Activated CD8-positive, alpha-beta memory T cell treated with anti-CD3 and anti-CD28 coated beads, Interleukin-2, amount 50 U/mL, for 24 hours (primary cell): ENCODE data around the gene MVP.

Source experiments
- DNase-seq: peaks from one replicate; pipeline ENCODE4 v3.0.0-alpha.2; 2020; ENCODE audit errors: extremely low read depth

MVP gene

DNA sequence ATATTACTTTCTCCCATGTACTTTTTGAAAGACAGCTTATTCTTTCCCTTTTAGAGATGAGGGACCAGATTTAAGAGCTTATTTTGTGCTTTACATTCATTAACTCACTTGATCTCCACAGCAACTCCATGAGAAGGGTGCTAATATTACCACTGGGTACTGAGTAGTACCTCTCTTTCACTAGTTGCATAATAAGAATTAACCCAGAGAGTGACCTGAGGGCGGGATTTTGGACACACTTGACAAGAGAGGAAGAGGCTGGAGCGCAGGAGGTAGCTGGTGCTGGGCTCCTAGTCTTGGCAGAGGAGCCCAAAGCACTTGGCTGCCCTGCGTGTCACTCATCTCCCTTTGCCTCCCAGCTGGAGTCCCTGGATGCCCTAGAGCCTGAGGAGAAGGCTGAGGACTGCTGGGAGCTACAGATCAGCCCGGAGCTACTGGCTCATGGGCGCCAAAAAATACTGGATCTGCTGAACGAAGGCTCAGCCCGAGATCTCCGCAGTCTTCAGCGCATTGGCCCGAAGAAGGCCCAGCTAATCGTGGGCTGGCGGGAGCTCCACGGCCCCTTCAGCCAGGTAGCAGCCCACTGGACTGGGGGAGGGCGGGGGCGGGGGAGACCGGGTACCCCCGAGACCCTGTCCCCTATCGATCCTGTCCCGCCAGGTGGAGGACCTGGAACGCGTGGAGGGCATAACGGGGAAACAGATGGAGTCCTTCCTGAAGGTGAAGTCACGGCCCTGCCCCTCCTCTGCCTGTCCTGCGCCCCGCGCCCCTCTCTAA is 15.6 kb upstream of the MVP start:
- no peak for DNase-seq

DNA sequence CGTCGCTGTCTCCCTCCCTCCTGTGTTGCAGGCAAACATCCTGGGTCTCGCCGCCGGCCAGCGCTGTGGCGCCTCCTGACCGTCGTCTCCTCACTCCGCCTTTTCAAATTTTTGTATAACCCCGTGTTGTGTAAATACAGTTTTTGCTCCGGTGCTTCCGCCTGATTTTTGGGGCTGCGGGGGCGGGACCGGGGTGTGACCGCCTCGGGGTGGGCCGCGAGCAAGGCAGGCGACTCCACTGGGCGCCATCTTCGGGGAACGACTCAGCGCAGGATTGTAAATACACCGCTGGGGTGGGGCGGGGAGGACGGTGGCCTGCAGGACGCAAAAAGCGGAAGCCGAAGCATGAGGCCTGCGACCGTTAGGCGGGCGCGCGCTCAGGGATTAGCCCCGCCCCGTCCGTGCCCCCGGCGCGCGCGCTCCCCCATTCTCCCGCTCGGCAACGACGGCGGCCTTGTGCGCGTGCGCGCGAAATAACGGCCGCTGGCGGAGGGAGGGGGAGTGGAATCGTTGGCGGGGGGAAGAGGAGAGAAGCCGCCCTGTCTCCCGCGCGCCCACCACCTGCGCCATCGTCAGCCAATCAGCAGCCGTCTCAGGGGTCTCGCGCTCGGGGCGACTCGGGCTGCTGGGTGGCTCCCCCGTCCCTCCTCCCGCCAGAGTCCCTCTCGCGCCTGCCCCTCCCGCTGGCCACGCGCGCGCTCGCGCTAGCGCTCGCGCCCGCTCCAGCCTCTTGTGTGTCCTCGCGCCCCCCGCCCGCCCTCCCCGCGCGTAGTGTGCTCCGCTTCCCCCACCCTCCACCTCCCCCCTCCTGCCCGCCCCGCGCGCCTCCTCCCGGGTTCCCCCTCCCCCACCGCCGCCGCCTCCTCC is 14.8 kb upstream of the MVP start:
- peak; percentile 95 for DNase-seq

DNA sequence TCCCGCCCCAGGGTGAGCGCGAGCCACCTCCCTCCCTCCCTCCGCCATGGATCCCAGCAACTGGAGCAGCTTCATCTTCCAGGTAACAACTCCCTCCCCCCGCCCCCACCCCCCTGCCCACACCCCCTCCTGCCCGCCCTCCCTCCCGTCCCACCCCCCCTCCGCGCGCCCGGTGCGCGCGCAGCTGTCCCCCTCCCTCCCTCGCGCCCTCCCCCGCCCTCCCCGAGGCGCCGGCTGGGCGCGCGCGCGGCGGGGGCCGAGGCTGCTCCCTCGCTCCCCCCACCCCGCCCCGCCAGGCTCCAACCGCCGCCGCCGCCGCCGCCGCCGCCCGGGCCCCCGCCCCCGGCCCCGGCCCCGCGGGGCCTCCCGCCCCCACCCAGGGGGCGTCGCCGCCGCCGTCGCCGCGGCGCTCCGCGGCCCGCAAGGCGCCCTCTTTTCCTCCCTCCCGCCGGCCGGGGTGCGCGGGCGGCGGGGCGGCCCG is 14.1 kb upstream of the MVP start, which contains the start of gene MAZ:
TSS of gene MAZ (plus strand) at position 431 of the 481 bp plus-strand sequence. CDS start 173 bp downstream, outside the sequence.
- no peak for DNase-seq

DNA sequence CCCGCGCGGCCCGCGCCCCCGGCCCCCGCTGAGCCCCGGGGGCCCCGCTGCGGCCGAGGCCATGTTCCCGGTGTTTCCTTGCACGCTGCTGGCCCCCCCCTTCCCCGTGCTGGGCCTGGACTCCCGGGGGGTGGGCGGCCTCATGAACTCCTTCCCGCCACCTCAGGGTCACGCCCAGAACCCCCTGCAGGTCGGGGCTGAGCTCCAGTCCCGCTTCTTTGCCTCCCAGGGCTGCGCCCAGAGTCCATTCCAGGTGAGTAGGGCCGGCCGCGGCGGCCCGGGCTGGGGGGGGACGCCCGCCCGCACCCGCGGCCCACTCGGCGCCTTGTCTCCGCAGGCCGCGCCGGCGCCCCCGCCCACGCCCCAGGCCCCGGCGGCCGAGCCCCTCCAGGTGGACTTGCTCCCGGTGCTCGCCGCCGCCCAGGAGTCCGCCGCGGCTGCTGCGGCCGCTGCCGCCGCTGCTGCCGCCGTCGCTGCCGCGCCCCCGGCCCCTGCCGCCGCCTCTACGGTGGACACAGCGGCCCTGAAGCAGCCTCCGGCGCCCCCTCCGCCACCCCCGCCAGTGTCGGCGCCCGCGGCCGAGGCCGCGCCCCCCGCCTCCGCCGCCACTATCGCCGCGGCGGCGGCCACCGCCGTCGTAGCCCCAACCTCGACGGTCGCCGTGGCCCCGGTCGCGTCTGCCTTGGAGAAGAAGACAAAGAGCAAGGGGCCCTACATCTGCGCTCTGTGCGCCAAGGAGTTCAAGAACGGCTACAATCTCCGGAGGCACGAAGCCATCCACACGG is 13.4 kb upstream of the MVP start:
- no peak for DNase-seq

DNA sequence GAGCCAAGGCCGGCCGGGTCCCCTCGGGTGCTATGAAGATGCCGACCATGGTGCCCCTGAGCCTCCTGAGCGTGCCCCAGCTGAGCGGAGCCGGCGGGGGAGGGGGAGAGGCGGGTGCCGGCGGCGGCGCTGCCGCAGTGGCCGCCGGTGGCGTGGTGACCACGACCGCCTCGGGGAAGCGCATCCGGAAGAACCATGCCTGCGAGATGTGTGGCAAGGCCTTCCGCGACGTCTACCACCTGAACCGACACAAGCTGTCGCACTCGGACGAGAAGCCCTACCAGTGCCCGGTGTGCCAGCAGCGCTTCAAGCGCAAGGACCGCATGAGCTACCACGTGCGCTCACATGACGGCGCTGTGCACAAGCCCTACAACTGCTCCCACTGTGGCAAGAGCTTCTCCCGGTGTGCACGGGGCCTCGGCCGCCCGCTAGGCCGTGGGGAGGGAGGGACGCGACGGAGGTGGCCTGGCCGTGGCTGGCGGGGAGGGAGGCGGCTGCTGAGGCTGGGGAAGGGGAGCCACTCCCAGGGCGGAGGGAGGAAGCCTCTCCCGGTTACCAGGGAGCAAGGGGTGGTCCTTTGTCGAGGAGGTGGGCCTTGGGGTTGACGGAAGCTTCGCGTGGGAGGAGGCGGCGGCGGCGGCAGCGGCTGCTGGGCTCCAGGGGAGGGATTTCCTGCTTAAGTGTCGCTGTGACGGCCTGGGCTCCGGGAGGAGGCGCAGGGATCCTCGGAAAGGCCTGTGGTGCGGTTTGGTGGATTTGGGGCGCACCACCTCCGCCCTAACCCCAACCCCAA is 12.6 kb upstream of the MVP start:
- no peak for DNase-seq

DNA sequence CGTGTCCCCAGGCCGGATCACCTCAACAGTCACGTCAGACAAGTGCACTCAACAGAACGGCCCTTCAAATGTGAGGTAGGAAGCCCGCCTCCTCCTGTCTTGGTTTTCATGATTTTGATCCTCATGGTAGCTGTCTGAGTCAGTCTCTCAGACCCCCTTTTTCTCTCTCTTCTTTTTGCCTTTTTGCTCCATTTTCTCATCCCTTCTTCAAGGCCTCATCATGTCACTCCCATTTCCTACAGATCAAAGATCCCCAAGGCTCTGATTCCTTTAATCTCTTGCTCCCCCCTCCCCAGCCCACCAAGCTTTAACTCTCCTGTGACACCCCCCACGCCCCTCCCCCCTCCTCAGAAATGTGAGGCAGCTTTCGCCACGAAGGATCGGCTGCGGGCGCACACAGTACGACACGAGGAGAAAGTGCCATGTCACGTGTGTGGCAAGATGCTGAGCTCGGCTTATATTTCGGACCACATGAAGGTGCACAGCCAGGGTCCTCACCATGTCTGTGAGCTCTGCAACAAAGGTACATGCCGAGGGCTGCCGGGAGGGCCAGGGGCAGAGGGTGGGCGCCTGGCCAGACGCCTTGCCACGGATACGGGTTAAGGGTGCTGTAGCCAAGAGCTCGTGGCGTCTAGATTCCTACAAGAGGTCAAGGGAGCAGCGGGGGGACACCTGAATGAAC is 11.9 kb upstream of the MVP start:
- DNase-seq = no peak

DNA sequence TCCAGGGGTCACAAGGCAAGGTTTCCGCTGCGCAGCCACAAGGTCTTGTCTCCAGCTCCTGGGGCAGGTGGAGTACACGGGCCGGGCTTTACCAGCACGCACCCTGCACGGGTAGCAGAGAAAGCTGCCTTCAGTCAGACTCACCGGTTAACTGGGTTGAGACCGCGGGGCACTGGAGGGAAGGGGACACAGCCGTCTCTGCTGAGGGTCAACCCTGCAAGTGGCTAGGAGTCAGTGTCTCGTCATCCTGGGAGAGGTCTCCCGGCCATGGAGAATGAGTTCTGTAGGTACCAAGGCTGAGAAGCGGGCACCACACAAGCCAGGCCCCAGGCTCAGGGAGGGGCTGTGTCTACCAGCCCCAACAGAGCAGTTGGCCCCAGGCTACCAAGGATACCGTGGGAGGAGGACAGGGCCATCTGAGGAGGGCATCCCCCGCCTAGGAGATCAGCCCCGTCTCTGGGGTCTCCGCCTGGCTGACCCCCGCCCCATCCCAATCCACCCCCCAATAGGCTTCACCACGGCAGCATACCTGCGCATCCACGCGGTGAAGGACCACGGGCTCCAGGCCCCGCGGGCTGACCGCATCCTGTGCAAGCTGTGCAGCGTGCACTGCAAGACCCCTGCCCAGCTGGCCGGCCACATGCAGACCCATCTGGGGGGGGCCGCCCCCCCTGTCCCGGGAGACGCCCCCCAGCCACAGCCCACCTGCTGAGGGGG is 11.1 kb upstream of the MVP start:
- no peak for DNase-seq

DNA sequence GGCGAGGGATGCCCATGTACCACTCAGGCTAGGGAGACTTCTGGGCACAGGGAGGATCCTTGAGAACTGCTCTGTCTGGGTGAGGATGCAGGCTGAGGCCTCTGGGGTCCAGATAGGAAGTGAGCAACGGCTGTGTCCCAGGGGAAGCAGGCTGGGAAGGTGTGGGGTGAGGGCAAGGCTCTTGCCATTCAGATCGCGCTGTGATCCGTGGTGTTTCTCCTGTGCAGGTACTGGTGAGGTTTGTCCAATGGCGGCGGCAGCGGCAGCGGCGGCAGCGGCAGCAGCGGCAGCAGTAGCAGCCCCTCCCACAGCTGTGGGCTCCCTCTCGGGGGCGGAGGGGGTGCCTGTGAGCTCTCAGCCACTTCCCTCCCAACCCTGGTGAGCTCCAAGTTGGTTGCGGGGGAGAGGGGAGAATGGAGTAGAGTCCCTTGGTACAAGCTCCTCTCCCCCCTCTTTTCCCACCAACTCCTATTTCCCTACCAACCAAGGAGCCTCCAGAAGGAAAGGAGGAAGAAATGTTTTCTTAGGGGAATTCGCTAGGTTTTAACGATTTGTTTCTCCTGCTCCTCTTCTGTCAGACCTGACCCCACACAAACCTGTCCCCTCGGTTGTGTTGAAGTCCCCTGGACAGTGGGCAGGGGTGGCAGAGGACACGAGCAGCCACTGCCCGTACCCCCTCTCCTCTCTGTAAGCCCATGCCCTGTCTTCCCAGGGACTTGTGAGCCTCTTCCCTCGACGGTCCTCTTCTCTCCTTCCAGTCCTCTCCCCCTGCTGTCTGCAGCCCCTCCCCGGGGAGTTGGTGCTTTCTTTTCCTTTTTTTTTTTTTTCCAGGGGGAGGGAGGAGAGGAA is 10.2 kb upstream of the MVP start:
- DNase-seq = no peak

DNA sequence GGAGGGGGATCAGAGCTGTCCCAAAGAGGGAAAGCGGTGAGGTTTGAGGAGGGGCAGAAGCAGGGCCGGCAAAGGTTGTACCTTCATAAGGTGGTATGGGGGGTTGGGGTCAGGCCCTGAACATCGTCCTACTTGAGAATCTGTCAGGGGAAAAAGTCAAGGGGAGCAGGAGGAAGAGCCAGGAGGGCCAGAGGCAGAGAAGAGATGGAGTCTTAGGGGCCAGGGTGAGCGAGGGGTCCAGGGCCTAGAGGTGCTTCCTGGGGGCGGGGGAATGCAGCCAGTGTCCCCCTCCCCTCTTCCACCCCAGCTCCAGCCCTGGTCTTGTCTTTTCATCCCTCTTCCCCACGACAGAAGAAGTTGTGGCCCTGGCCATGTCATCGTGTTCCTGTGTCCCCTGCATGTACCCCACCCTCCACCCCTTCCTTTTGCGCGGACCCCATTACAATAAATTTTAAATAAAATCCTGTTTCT is 9.5 kb upstream of the MVP start:
- DNase-seq = no peak

DNA sequence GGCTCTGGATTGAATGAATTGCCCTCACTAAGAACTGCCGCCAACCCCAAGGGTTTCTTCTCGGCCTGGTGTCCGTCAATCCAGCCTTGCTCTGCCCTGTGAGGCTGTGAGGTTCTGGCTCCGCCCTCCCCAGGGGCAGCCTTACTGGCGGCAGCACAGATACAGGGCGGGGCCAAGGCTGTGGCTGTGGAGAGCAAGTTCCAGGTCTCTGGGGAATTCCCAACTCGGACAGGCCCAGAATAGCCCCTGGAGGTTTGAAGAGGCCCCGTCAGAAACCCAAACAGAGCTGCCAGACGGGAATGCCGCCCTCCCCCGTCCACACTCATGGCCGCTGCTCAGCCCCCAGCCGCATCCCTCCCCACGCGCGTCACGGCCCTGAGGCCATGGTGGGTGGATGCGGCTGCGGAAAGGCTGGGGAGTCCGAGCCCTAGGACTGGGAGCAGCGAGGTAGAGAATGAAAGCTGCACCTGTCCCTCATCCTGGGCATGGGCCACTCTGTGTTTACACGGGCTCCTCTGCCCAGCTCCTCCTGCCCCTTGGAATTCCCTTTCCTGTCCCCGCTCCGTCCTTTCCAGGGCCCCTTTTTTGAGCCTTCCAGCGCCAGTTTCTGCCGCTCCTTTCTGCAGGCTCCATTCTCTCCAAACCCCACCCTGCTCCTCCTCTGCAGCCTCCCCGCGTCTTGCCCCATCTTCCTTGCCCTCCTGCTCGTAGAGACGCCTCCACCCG is 8.9 kb upstream of the MVP start:
- no peak for DNase-seq

DNA sequence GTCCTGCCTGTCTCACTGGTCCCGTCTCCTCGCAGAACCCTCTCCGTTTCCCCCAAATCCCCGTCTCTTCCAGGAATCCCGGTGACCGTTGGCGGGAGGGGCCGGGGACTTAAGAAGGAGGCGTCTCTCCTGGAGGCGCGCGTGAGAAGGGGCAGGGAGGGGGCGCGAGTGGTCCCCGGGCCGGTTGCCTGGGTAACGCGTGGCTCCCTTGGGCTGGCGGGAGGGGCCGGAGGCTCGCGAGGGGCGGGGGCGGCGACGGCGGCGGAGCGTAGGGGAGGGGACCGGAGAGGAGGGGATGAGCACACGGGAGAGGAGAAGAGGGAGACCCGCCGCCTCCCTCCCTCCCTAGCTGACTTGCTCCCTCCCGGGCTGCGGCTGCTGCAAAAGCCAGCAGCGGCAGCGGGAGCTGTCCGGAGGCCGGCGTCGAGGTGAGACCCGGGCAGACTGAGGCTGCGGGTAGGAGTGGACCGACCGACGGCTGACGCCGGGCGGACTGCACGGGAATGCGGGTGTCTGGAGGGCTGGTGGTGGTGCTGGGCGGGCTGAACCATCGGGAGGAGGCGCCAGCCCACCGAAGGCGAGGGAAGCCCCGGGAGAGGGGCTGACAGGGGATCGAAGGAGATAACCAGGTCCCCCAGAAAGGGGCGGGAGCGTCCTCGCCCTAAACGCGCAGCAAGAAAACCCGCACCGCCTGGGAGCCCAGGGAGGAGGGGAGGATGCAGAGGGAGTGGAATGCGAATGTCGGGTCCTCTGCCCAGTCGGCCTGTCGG is 8.2 kb upstream of the MVP start, which contains the start of gene PRRT2:
TSS of gene PRRT2 (plus strand) at position 298 of the 770 bp plus-strand sequence. CDS start 862 bp downstream, outside the sequence.
- no peak for DNase-seq

DNA sequence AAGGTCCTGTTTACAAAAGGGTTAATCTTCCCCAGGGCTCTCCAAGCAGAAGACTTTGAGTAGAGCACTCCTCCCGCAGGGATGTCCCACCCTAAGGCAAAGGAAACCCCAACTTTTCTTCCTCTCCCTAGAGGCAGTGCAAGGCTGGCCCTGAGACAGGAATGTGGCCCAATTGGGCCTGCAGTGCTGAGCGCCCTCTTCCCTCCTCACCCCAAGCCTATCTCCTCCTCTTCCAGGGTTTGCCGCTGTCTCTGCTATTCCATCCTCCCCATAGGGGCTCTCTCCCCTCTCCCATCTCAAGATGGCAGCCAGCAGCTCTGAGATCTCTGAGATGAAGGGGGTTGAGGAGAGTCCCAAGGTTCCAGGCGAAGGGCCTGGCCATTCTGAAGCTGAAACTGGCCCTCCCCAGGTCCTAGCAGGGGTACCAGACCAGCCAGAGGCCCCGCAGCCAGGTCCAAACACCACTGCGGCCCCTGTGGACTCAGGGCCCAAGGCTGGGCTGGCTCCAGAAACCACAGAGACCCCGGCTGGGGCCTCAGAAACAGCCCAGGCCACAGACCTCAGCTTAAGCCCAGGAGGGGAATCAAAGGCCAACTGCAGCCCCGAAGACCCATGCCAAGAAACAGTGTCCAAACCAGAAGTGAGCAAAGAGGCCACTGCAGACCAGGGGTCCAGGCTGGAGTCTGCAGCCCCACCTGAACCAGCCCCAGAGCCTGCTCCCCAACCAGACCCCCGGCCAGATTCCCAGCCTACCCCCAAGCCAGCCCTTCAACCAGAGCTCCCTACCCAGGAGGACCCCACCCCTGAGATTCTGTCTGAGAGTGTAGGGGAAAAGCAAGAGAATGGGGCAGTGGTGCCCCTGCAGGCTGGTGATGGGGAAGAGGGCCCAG is 7.3 kb upstream of the MVP start:
- no peak for DNase-seq

DNA sequence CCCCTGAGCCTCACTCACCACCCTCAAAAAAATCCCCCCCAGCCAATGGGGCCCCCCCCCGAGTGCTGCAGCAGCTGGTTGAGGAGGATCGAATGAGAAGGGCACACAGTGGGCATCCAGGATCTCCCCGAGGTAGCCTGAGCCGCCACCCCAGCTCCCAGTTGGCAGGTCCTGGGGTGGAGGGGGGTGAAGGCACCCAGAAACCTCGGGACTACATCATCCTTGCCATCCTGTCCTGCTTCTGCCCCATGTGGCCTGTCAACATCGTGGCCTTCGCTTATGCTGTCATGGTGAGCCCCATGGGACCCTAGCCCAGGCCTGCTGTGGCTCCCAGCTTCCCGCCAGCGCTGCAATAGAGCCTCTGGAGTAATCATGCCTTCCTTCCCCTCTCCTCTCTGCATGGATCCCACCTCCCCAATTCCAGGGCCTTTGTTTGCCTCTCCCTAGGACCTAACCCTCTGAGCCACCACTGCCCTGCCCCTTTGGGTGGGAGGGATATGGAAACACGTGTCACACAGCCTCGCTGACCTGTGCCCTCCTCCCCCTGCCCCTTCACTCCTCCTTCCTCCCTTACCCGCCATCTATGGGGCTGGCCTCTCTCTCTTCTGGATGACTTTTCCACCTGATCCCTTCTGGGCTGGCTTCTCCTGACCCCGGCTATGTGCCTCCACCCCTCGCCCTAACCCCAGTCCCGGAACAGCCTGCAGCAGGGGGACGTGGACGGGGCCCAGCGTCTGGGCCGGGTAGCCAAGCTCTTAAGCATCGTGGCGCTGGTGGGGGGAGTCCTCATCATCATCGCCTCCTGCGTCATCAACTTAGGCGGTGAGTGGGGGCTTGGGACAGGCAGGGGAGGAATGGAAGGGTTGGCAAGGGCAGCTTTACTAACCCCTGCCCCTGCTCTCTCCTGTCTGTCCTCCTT is 6.4 kb upstream of the MVP start:
- no peak for DNase-seq

DNA sequence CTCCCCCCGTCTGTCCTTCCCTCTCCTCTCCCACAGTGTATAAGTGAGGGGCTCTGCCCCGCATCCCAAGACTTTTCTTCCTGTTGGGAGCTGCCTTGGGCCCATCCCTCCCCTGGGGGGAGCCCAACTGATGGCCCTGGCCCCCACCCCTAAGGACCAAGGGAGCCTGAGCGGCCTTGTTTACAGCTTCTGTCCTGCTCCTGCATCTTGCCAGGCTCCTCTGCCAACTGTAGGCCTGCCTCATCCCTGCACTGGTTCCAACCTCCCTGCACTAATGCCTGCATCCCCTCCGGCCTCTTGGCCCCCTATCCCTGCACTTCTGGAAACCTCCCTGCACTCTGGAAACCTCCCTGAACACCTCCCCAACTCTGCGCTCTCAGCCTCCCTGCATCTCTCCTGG is 5.7 kb upstream of the MVP start:
- no peak for DNase-seq

DNA sequence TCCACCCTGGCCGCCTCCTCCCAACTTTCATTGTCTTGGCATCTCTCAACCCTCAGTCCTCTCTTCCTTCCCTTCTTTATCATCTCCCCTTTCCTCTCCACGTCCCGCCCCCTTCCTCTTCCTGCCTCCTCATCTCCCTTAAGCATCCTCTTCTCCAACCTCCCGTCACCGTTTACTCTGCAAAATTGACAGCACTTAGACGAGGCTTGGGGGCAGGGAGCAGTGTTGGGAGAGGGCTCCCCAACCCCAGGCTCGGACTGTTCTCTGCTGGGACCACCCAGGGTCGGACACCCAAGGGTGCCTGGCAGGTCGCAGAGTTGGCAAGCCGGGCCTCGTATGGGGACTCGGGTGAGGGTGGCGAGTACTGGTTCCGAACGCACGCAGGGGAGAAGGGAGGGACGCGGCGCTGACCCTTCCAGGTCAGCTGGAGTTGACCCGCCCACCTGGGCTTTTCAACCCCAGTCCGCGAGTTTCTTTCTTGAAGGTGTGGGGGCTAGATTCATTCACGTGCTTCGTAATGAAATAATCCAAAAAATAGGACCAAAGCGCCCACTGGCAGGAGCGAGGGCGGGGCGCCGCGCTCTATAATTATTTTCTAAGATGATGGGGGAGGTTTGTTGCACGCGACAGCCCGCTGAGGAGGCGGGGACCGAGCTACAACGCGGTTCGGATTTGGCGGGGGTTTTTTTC is 5.1 kb upstream of the MVP start:
- DNase-seq = no peak
